ENCODE measurements around the gene MAP2K5.

DNA sequence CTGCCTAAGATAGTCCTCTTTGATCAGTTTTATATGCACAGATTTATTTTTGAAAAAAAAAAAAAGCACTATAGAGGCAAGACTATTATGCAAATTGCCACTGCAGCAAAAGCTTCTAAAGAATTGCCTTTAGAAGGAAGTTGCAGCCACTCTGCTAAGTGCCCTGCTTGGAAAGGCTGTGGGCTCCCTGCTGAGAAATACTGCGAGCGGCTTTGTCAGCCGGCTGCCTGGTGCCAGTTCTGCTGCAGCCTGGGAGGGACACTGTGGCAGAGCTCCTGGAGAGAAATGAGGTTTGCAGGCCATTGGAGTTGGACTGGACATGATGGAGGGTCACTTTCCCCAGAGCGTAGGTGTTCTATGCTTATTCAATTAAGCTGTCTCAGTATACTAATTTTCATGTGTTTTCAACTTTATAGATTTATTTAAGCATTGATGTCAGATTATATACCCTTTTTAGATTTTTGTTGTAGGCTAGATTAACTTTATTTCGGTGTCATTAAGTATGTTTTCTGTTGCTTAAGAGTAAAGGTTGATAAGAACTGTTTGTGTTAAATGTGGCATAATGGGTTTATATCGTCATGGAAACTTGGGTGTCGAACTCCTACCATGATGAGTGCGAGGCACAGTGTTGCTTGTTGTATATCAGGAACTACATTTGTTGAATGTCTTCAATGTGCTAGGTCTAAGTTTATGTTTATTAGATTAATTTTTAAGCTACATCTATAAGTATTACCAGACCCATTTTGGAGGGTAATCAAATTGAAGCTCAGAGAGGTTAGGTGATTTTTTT, 6.6 kb downstream of the MAP2K5 start:
- TF ChIP-seq, protein P1, sequence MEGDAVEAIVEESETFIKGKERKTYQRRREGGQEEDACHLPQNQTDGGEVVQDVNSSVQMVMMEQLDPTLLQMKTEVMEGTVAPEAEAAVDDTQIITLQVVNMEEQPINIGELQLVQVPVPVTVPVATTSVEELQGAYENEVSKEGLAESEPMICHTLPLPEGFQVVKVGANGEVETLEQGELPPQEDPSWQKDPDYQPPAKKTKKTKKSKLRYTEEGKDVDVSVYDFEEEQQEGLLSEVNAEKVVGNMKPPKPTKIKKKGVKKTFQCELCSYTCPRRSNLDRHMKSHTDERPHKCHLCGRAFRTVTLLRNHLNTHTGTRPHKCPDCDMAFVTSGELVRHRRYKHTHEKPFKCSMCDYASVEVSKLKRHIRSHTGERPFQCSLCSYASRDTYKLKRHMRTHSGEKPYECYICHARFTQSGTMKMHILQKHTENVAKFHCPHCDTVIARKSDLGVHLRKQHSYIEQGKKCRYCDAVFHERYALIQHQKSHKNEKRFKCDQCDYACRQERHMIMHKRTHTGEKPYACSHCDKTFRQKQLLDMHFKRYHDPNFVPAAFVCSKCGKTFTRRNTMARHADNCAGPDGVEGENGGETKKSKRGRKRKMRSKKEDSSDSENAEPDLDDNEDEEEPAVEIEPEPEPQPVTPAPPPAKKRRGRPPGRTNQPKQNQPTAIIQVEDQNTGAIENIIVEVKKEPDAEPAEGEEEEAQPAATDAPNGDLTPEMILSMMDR (IDR thresholded peaks at IDR 0.05; ENCODE audit: low read length) = no peak
- no peak for TF ChIP-seq EZH2 (optimal IDR thresholded peaks at IDR 0.05; ENCODE audit: low read depth, low read length)
- no peak for TF ChIP-seq EZH2phosphoT487 (IDR thresholded peaks at IDR 0.05; ENCODE audit: low read length)

Measured in MM.1S (cell line).